ENCODE results near the gene ME1. TPM values are rescaled to one million over a fixed set of nuclear protein-coding genes. Genes with fewer than 3 reads are reported as not detected.

Gene ME1
- total and polyA plus RNA-seq, 2 of the 13 experiments (the other 11 are each of a cell fraction or from before 2014, with no cell fraction given), result not detected

DNA sequence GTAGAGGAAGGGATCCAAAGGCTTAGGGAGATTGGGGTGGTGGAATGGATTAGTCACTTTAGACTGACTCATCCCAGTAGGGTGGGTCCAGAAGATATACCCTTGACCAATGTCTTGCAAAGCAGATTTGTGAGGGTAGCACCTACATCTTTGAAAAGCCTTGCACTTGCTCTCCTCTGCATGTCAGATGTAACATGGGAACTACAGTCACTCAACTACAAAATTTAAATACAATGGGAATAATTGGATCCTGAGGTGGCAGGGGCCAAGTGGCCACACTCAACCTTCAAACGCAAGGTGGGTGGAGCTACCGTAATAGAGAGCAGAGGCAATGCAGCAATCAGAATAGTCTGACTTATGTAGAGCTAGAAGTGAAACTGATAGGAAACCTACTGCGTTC, 71.2 kb downstream of the ME1 start:
- Histone ChIP-seq H3K9ac (ENCODE audit: insufficient read depth, low read depth, low read length) (no peak overlapping the region), H3K4me1 (ENCODE audit: insufficient read depth, low read length) (no peaks in the 10 kb centered on the region), H3K27ac (ENCODE audit: extremely low read length, insufficient read depth, low read length) (no peak overlapping the region), H3K27me3 (ENCODE audit: control insufficient read depth in 1 of 2, insufficient read depth in 2 of 2, low read length in 2 of 2) (no peaks in the 10 kb centered on the region), H2AFZ (ENCODE audit: low read length) (no peak overlapping the region), H3K4me3 (replicated peaks in 1 of 3; ENCODE audit: insufficient read depth in 1 of 3, low read depth in 2 of 3, low read length in 3 of 3) (no peak overlapping the region), H3K79me2 (ENCODE audit: insufficient read depth, low read length) (no peaks in the 10 kb centered on the region), H4K20me1 (ENCODE audit: insufficient read depth, low read length) (no peaks in the 10 kb centered on the region), H3K9me3 (ENCODE audit: low read length) (no peaks in the 10 kb centered on the region), H3K36me3 (replicated peaks in 1 of 2; ENCODE audit: control insufficient read depth in 1 of 2, insufficient read depth in 2 of 2, low read length in 2 of 2) (no peaks in the 10 kb centered on the region), H3K4me2 (ENCODE audit: low read depth, low read length) (no peak overlapping the region)
- in situ Hi-C loops (cut with HindIII; ENCODE audit: extremely low pct_ligation_motif_present, low pct_unique_long_range_greater_than_20kb), result no loop called here
- POLR2A ChIA-PET, result no interaction called here
- 27% methylated on average over 3 of the region's 3 CpGs for WGBS (ENCODE audit: low lambda C conversion rate)
- ATAC-seq, result no peak
- no peak for DNase-seq (ENCODE audit: low spot score)
- no peak for FAIRE-seq
- CTCF ChIA-PET (ENCODE audit: low intra/inter-chr PET ratio, low total read pairs), result no interaction called here
- intact Hi-C loops (cut with micrococcal nuclease; ENCODE audit: unreplicated experiment), result no loop called here
- no TSS peak for BruUV-seq (replicated peaks)
- TF ChIP-seq ZZZ3 (CRISPR knock-in tag; IDR thresholded peaks at IDR 0.05; ENCODE audit: borderline replicate concordance) (no peak), ZNF263 (CRISPR knock-in tag; IDR thresholded peaks at IDR 0.05) (no peak), ZNF530 (CRISPR knock-in tag; IDR thresholded peaks at IDR 0.05; ENCODE audit: low read depth) (no peak), ADNP (CRISPR knock-in tag; IDR thresholded peaks at IDR 0.05) (no peak), ISL2 (CRISPR knock-in tag; IDR thresholded peaks at IDR 0.05) (no peak), ZNF790 (CRISPR knock-in tag; IDR thresholded peaks at IDR 0.05; ENCODE audit: borderline replicate concordance) (no peak), HNF4G (IDR thresholded peaks at IDR 0.05; ENCODE audit: borderline replicate concordance, low read depth, low read length) (no peak), HNF4G (CRISPR knock-in tag; IDR thresholded peaks at IDR 0.05; ENCODE audit: borderline replicate concordance, low read depth) (no peak), RFX1 (IDR thresholded peaks at IDR 0.05) (no peak), ZNF577 (CRISPR knock-in tag; IDR thresholded peaks at IDR 0.05; ENCODE audit: borderline replicate concordance, low read depth) (no peak), HNRNPK (IDR thresholded peaks at IDR 0.05; ENCODE audit: low read depth, low read length, poor library complexity, severe bottlenecking) (no peak), EHMT2 (IDR thresholded peaks at IDR 0.05; ENCODE audit: borderline replicate concordance, low read depth, low read length) (no peak)
- TF ChIP-seq, protein P1, sequence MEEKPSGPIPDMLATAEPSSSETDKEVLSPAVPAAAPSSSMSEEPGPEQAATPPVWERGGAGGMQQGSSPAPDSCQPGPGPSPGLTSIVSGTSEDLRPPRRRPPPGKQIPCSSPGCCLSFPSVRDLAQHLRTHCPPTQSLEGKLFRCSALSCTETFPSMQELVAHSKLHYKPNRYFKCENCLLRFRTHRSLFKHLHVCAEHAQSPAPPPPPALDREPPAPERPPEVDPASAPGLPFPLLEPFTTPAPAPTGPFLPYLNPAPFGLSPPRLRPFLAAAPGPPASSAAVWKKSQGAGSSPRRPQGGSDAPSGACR (CRISPR knock-in tag; IDR thresholded peaks at IDR 0.05), result no peak
- TF ChIP-seq, protein P2, sequence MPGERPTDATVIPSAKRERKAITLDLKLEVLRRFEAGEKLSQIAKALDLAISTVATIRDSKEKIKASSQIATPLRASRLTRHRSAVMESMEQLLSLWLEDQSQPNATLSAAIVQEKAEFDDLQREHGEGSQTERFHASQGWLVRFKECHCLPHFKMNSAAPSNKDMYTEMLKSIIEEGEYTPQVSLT (CRISPR knock-in tag; IDR thresholded peaks at IDR 0.05; ENCODE audit: borderline replicate concordance, low read depth), result no peak
- TF ChIP-seq, protein P3, sequence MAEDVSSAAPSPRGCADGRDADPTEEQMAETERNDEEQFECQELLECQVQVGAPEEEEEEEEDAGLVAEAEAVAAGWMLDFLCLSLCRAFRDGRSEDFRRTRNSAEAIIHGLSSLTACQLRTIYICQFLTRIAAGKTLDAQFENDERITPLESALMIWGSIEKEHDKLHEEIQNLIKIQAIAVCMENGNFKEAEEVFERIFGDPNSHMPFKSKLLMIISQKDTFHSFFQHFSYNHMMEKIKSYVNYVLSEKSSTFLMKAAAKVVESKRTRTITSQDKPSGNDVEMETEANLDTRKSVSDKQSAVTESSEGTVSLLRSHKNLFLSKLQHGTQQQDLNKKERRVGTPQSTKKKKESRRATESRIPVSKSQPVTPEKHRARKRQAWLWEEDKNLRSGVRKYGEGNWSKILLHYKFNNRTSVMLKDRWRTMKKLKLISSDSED (CRISPR knock-in tag; IDR thresholded peaks at IDR 0.05), result no peak
- TF ChIP-seq, protein P4, sequence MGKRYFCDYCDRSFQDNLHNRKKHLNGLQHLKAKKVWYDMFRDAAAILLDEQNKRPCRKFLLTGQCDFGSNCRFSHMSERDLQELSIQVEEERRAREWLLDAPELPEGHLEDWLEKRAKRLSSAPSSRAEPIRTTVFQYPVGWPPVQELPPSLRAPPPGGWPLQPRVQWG (CRISPR knock-in tag; IDR thresholded peaks at IDR 0.05; ENCODE audit: borderline replicate concordance, low read depth), result no peak
